K562 (cell line): ENCODE measurements around the gene LZTS2. TPM values are rescaled to one million over a fixed set of nuclear protein-coding genes. Genes with fewer than 3 reads are reported as not detected.

Experiments
- ATAC-seq: fragments of 200-7000 bp; cut with Tn5 transposase; 3 replicates; pipeline ENCODE4 v1.9.1; 2020; ENCODE audit warnings: moderate library complexity
- BruUV-seq: library from RNA; stranded (reverse); fragments of 400-500 nt; replicated peaks from 2 replicates; lab custom pipeline; 2021; lab: Mats Ljungman, UMichigan
- CTCF ChIA-PET: fragments of 300-600 bp; formaldehyde crosslinking; extraction: SDS; loops from one replicate; lab custom pipeline; 2021; ENCODE audit warnings: low intra/inter-chr PET ratio; lab: Yijun Ruan, JAX
- POLR2A ChIA-PET: fragments of 300-600, 350-650 bp; sonication (Branson Sonifier 250); formaldehyde crosslinking; extraction: SDS; loops from one replicate; lab custom pipeline; 2021; ENCODE audit warnings: antibody characterized with exemption, inconsistent platforms; lab: Yijun Ruan, JAX
- DNase-seq, 4 experiments: peaks; one replicate each; pipeline versions ENCODE4 v3.0.0 to v3.0.0-alpha.2; 2011 to 2018; ENCODE audit warnings: low spot score in 3 of 4, mixed read lengths in 3 of 4; ENCODE audit errors: extremely low read depth in 1 of 4
- FAIRE-seq: peaks from 2 replicates; lab custom pipeline; 2011; peaks lifted over from hg19 to GRCh38; lab: Jason Lieb, UNC
- H2AFZ ChIP-seq: 2 replicates; pipeline ENCODE4 v1.6.0; 2011; ENCODE audit warnings: low read depth, low read length, control low read depth, inconsistent platforms
- H3K27ac ChIP-seq: fragments of 200-600 bp; 3 replicates; pipeline ENCODE4 v1.8.0; 2011; ENCODE audit warnings: low read depth, mild to moderate bottlenecking, control low read depth, inconsistent platforms, low read length, moderate library complexity, mixed read lengths; ENCODE audit errors: extremely low read depth
- H3K27me3 ChIP-seq, 2 experiments: fragments of 300-600 bp in 1 of 2; 2 replicates in 1 of 2; 3 replicates in 1 of 2; pipeline versions ENCODE4 v1.6.0 to v1.8.0; 2011; ENCODE audit warnings: inconsistent platforms in 2 of 2, low read length in 2 of 2, mild to moderate bottlenecking in 1 of 2, mixed read lengths in 1 of 2, moderate library complexity in 1 of 2; ENCODE audit not compliant: control insufficient read depth in 2 of 2, insufficient read depth in 2 of 2
- H3K36me3 ChIP-seq: fragments of 300-600 bp; 3 replicates; pipeline ENCODE4 v1.8.0; 2011; ENCODE audit warnings: mild to moderate bottlenecking, low read length, inconsistent platforms; ENCODE audit not compliant: control insufficient read depth, insufficient read depth
- H3K4me1 ChIP-seq, 2 experiments: fragments of 200-600 bp in 1 of 2; replicated peaks in 1 of 2; 2 replicates in 1 of 2; 3 replicates in 1 of 2; pipeline versions ENCODE4 v1.5.1 to v1.8.0; 2011; ENCODE audit warnings: inconsistent platforms in 2 of 2, low read length in 2 of 2, mild to moderate bottlenecking in 1 of 2, mixed read lengths in 1 of 2, moderate library complexity in 1 of 2; ENCODE audit not compliant: control insufficient read depth in 2 of 2, insufficient read depth in 2 of 2
- H3K4me2 ChIP-seq: 2 replicates; pipeline ENCODE4 v1.6.1; 2011; ENCODE audit warnings: low read length, control low read depth, inconsistent platforms, mixed read lengths; ENCODE audit not compliant: insufficient read depth
- H3K4me3 ChIP-seq: fragments of 200-600 bp; sonication (generic), shearing (Covaris generic); 2 replicates; pipeline ENCODE4 v1.5.1; 2016; ENCODE audit warnings: control low read depth, inconsistent platforms
- H3K79me2 ChIP-seq: fragments of 200-600 bp; 3 replicates; pipeline ENCODE4 v1.8.0; 2011; ENCODE audit warnings: low read length, inconsistent platforms; ENCODE audit not compliant: control insufficient read depth, insufficient read depth
- H3K9ac ChIP-seq, 2 experiments: 2 replicates each; pipeline versions ENCODE4 v1.6.0 to v1.6.1; 2011; ENCODE audit warnings: low read depth in 2 of 2, low read length in 2 of 2, control low read depth in 1 of 2, inconsistent platforms in 1 of 2, mild to moderate bottlenecking in 1 of 2, mixed read lengths in 1 of 2; ENCODE audit not compliant: insufficient read depth in 1 of 2
- H3K9me1 ChIP-seq: one replicate; pipeline ENCODE4 v1.6.0; 2011; ENCODE audit warnings: inconsistent platforms, mild to moderate bottlenecking, low read length, moderate library complexity; ENCODE audit not compliant: control insufficient read depth, insufficient read depth
- H3K9me3 ChIP-seq: replicated peaks from 2 replicates; pipeline ENCODE4 v1.5.1; 2011; ENCODE audit warnings: low read depth, low read length, inconsistent platforms; ENCODE audit not compliant: control insufficient read depth, insufficient read depth
- H4K20me1 ChIP-seq: replicated peaks from 2 replicates; pipeline ENCODE4 v1.6.1; 2011; ENCODE audit warnings: low read length, inconsistent platforms, mixed read lengths; ENCODE audit not compliant: control insufficient read depth, insufficient read depth
- CTBP1 ChIP-seq: fragments of 450-650 bp; IDR thresholded peaks from 2 replicates; pipeline ENCODE4 v1.6.1; 2016; ENCODE audit warnings: borderline replicate concordance
- CXXC5 ChIP-seq: fragments of 250-450 bp; sonication (Bioruptor Pico); IDR thresholded peaks from 2 replicates; pipeline ENCODE4 v1.8.0; 2022; ENCODE audit warnings: inconsistent platforms, mild to moderate bottlenecking, moderate library complexity
- DEAF1 ChIP-seq: fragments of 450-650 bp; formaldehyde crosslinking; IDR thresholded peaks from 2 replicates; pipeline ENCODE4 v1.4.0; 2020; ENCODE audit warnings: mild to moderate bottlenecking, moderate library complexity
- MYC ChIP-seq, 2 experiments: fragments of 250-450 bp in 1 of 2; sonication (Bioruptor Pico) in 1 of 2; IDR thresholded peaks; 2 replicates each; pipeline versions ENCODE4 v1.5.1 to v1.6.1; 2012 to 2021; ENCODE audit warnings: low read depth in 2 of 2, borderline replicate concordance in 1 of 2, improper control_type of control experiment in 1 of 2, low read length in 1 of 2, mild to moderate bottlenecking in 1 of 2, moderate library complexity in 1 of 2
- PCBP1 ChIP-seq: fragments of 200-400 bp; formaldehyde crosslinking; IDR thresholded peaks from 2 replicates; pipeline ENCODE4 v1.6.1; 2018; ENCODE audit warnings: mild to moderate bottlenecking, low read depth, low read length; ENCODE audit not compliant: poor library complexity, severe bottlenecking
- POLR2AphosphoS2 ChIP-seq: IDR thresholded peaks from 2 replicates; pipeline ENCODE4 v1.6.1; 2012; ENCODE audit warnings: low read length, improper control_type of control experiment
- REST ChIP-seq, 2 experiments: fragments of 450-650 bp; formaldehyde crosslinking in 1 of 2; IDR thresholded peaks; 2 replicates each; pipeline versions ENCODE4 v1.4.0 to v1.6.1; 2014 to 2020; ENCODE audit warnings: mild to moderate bottlenecking in 2 of 2, borderline replicate concordance in 1 of 2, low read depth in 1 of 2
- SREBF1 ChIP-seq: fragments of 150-350 bp; IDR thresholded peaks from 2 replicates; pipeline ENCODE4 v1.6.1; 2014; ENCODE audit warnings: antibody characterized with exemption, low read depth, low read length, borderline replicate concordance
- WGBS: fragments of 100-300 bp; shearing (Covaris generic); methylation state at CpG from one replicate; pipeline ENCODE4 v1.1.6; 2016; ENCODE audit warnings: low coverage, mixed read lengths; ENCODE audit not compliant: insufficient coverage; ENCODE audit errors: missing lambda C conversion rate; 5-methylcytosine and 5-hydroxymethylcytosine counted together
- in situ Hi-C: fragments of 300-500 bp; cut with MboI; formaldehyde crosslinking; loops from 4 replicates; pipeline ENCODE4 v1.15.0; 2018; ENCODE audit warnings: inconsistent platforms, mixed read lengths
- intact Hi-C: fragments of 100-400 bp; cut with micrococcal nuclease; formaldehyde crosslinking; loops from 2 replicates; pipeline ENCODE4 v1.14.2; 2022
- polyA plus RNA-seq, 8 experiments: library from polyadenylated mRNA; depleted of rRNA in 4 of 8; stranded (reverse) in 5 of 8; unstranded in 3 of 8; fragments of >200 nt; fragmentation: Nextera tagmentation in 2 of 8; fragmentation: Illumina TruSeq in 1 of 8; extraction: Ambion mirVana in 2 of 8; extraction: Trizol in 1 of 8; gene quantifications; 2 replicates each; pipeline versions ENCODE4 v1.2.1 to v1.2.3, GENCODE V29; 2011 to 2014; ENCODE audit warnings: inconsistent platforms in 1 of 8, missing spikeins in 1 of 8
- total RNA-seq, 7 experiments: library from RNA; depleted of rRNA in 6 of 7; stranded (reverse); fragments of >200 nt in 6 of 7; fragmentation: Illumina TruSeq in 2 of 7; extraction: Trizol in 2 of 7; gene quantifications; 2 replicates each; pipeline versions ENCODE4 v1.2.1 to v1.2.3, GENCODE V29; 2011 to 2021; ENCODE audit warnings: low replicate concordance in 1 of 7

Gene LZTS2
- total and polyA plus RNA-seq, 9 of the 15 experiments (the other 6 are each of a cell fraction or from before 2014, with no cell fraction given) = 0.23 to 42.5 (median 14.7) TPM

- BruUV-seq = no TSS peak
- DNase-seq (peak; percentile 76 to 87 (median 82)), ATAC-seq (peak; percentile 97), FAIRE-seq (peak; percentile 15)
- H2AFZ ChIP-seq = peak overlapping the region; percentile 72
- intact Hi-C loops = loop anchor here (10.0 kb wide), 1 partner anchor 46 kb away; the partner anchor contains the start of gene KAZALD1
- no peaks in the 10 kb centered on the region for H3K9me3 ChIP-seq
- no peaks in the 10 kb centered on the region for H4K20me1 ChIP-seq
- ChIA-PET POLR2A (interaction anchor here (0.6 to 1.0 kb wide), 4 partner anchors 12 to 149 kb away, joined by 3 to 6 read pairs (median 3); partner anchors contain the start of genes PDZD7 and SFXN3), CTCF (interaction anchor here (1.1 to 1.7 kb wide), 2 partner anchors 48 to 127 kb away, joined by 3 to 18 read pairs; no protein-coding TSS in a partner anchor)
- no peaks in the 10 kb centered on the region for H3K9me1 ChIP-seq
- peaks cover 0 to 13% of the 10 kb centered on the region in 2 experiments; a peak in 3 of 5 replicates for H3K4me1 ChIP-seq
- H3K27me3 ChIP-seq = no peaks in the 10 kb centered on the region
- H3K9ac ChIP-seq = peak overlapping the region in 1 of 2 experiments; percentile 82; a peak in 2 of 4 replicates
- peak overlapping the region; percentile 38 for H3K4me2 ChIP-seq
- H3K79me2 ChIP-seq = no peaks in the 10 kb centered on the region
- no peaks in the 10 kb centered on the region for H3K36me3 ChIP-seq
- in situ Hi-C loops = loop anchor here (10.0 kb wide), 1 partner anchor 464 kb away; no protein-coding TSS in a partner anchor
- H3K27ac ChIP-seq = no peak overlapping the region
- 45% methylated on average over 13 of the region's 45 CpGs for WGBS
- H3K4me3 ChIP-seq = no peak overlapping the region
- no peak for TF ChIP-seq SREBF1
- peak; percentile 20; the same call in 1 of the 2 replicates for TF ChIP-seq DEAF1 (CRISPR knock-in tag)
- TF ChIP-seq REST (IDR thresholded peaks at IDR 0.05; ENCODE audit: borderline replicate concordance) = peak; percentile 37; the same call in 1 of the 2 replicates
- TF ChIP-seq REST (CRISPR knock-in tag; IDR thresholded peaks at IDR 0.05; ENCODE audit: low read depth) = no peak
- TF ChIP-seq CXXC5 = peak; percentile 36; the same call in 1 of the 2 replicates
- TF ChIP-seq POLR2AphosphoS2 = no peak
- TF ChIP-seq PCBP1 = no peak
- peak; percentile 29; the same call in 1 of the 2 replicates for TF ChIP-seq CTBP1
- peak; percentile 77 for TF ChIP-seq MYC (IDR thresholded peaks at IDR 0.05; ENCODE audit: low read depth, low read length)
- TF ChIP-seq MYC (CRISPR knock-in tag; IDR thresholded peaks at IDR 0.05; ENCODE audit: borderline replicate concordance, low read depth) = no peak
These were observed 19.2 kb downstream of the LZTS2 start for GRCh38 chr10:101018600-101019439.
